ENCODE data around the gene FAM163B.
"Not testable (repeated sequence)": the region's sequence is repeated elsewhere in the genome, so short reads cannot be mapped to it uniquely, and the experiment has no call there.

The FAM163B gene

GRCh38 chr9:133640580-133641395 lies 31.6 kb upstream of the FAM163B start:
- FAIRE-seq (no peak), DNase-seq (ENCODE audit: insufficient read length, low spot score) (no peak)

- DNase-seq (ENCODE audit: insufficient read length, low spot score) (no peak), FAIRE-seq (no peak)
These were observed 31.0 kb upstream of the FAM163B start for GRCh38 chr9:133640160-133640559.

GRCh38 chr9:133639613-133640012 lies 30.4 kb upstream of the FAM163B start:
- FAIRE-seq = no peak

GRCh38 chr9:133638711-133639110 lies 29.5 kb upstream of the FAM163B start:
- DNase-seq (ENCODE audit: insufficient read length, low spot score) (no peak), FAIRE-seq (no peak)

More at GRCh38 chr9:133639613-133640012, 30.4 kb upstream of the FAM163B start:
- no peak for DNase-seq (ENCODE audit: insufficient read length, low spot score)

- FAIRE-seq (no peak), DNase-seq (ENCODE audit: insufficient read length, low spot score) (no peak)
These were observed 28.9 kb upstream of the FAM163B start for GRCh38 chr9:133638076-133638475.

GRCh38 chr9:133637451-133638055 lies 28.4 kb upstream of the FAM163B start:
- no peak for FAIRE-seq
- no peak for DNase-seq (ENCODE audit: insufficient read length, low spot score)

GRCh38 chr9:133636902-133637301 lies 27.7 kb upstream of the FAM163B start:
- no peak for DNase-seq (ENCODE audit: insufficient read length, low spot score)
- FAIRE-seq = no peak

- FAIRE-seq (no peak), DNase-seq (ENCODE audit: insufficient read length, low spot score) (no peak)
These were observed 26.6 kb upstream of the FAM163B start, which contains the start of gene DBH for GRCh38 chr9:133635533-133636531. Gene DBH (plus strand): TSS chr9:133636363. CDS start chr9:133636372, 9 bp downstream.

- FAIRE-seq (no peak), DNase-seq (ENCODE audit: insufficient read length, low spot score) (no peak)
These were observed 25.9 kb upstream of the FAM163B start for GRCh38 chr9:133635098-133635497.

- FAIRE-seq (no peak), DNase-seq (ENCODE audit: insufficient read length, low spot score) (no peak)
These were observed 25.0 kb upstream of the FAM163B start for GRCh38 chr9:133634081-133634691.

GRCh38 chr9:133633681-133634080 lies 24.5 kb upstream of the FAM163B start:
- DNase-seq (ENCODE audit: insufficient read length, low spot score) (no peak), FAIRE-seq (no peak)

GRCh38 chr9:133632806-133633680 lies 23.9 kb upstream of the FAM163B start:
- no peak for FAIRE-seq

GRCh38 chr9:133631111-133631510 lies 21.9 kb upstream of the FAM163B start:
- FAIRE-seq (no peak), DNase-seq (ENCODE audit: insufficient read length, low spot score) (no peak)

More at GRCh38 chr9:133632806-133633680, 23.9 kb upstream of the FAM163B start:
- no peak for DNase-seq (ENCODE audit: insufficient read length, low spot score)

GRCh38 chr9:133629221-133630110 lies 20.3 kb upstream of the FAM163B start:
- DNase-seq (ENCODE audit: insufficient read length, low spot score) (no peak), FAIRE-seq (no peak)

GRCh38 chr9:133628766-133629165 lies 19.6 kb upstream of the FAM163B start:
- FAIRE-seq (no peak), DNase-seq (ENCODE audit: insufficient read length, low spot score) (no peak)

GRCh38 chr9:133627341-133627740 lies 18.2 kb upstream of the FAM163B start:
- DNase-seq (ENCODE audit: insufficient read length, low spot score) = no peak
- FAIRE-seq = no peak

- FAIRE-seq; DNase-seq (ENCODE audit: insufficient read length, low spot score): not testable (repeated sequence)
These were observed 16.8 kb upstream of the FAM163B start for GRCh38 chr9:133626008-133626407.

GRCh38 chr9:133622555-133622954 lies 13.4 kb upstream of the FAM163B start:
- no peak for FAIRE-seq
- DNase-seq (ENCODE audit: insufficient read length, low spot score) = no peak
